Fibroblast of lung (primary cell): Measurements from ENCODE around the gene HAO2. TPM values are rescaled to one million over a fixed set of nuclear protein-coding genes. Genes with fewer than 3 reads are reported as not detected.

ENCODE experiments used
- DNase-seq, 2 donors: peaks; one replicate each; pipeline versions ENCODE4 v3.0.0 to v3.0.0-alpha.2; 2010; ENCODE audit warnings: low read depth in 2 of 2
- H2AFZ ChIP-seq: 2 replicates; pipeline ENCODE4 v1.5.1; 2012; ENCODE audit warnings: low read length, control low read depth, inconsistent platforms
- H3K27ac ChIP-seq: 2 replicates; pipeline ENCODE4 v1.5.1; 2011; ENCODE audit warnings: low read length, control low read depth; ENCODE audit not compliant: insufficient read depth
- H3K27me3 ChIP-seq: 2 replicates; pipeline ENCODE4 v1.5.1; 2011; ENCODE audit warnings: mild to moderate bottlenecking, low read length; ENCODE audit not compliant: control insufficient read depth, insufficient read depth
- H3K36me3 ChIP-seq: 2 replicates; pipeline ENCODE4 v1.5.1; 2011; ENCODE audit warnings: low read length; ENCODE audit not compliant: control insufficient read depth, insufficient read depth
- H3K4me1 ChIP-seq: 2 replicates; pipeline ENCODE4 v1.5.1; 2011; ENCODE audit warnings: low read length; ENCODE audit not compliant: control insufficient read depth, insufficient read depth; ENCODE audit errors: extremely low read depth
- H3K4me2 ChIP-seq: 2 replicates; pipeline ENCODE4 v1.5.1; 2011; ENCODE audit warnings: low read length, control low read depth; ENCODE audit not compliant: insufficient read depth; ENCODE audit errors: extremely low read depth
- H3K4me3 ChIP-seq, 4 experiments: fragments of 200-600 bp in 1 of 4; sonication (generic) in 1 of 4; replicated peaks in 1 of 4; 2 replicates each; pipeline ENCODE4 v1.5.1; 2011 to 2016; ENCODE audit warnings: low read length in 4 of 4, low read depth in 3 of 4, mild to moderate bottlenecking in 3 of 4, control low read depth in 2 of 4, inconsistent platforms in 1 of 4, mixed read lengths in 1 of 4; ENCODE audit not compliant: insufficient read depth in 1 of 4; ENCODE audit errors: control extremely low read depth in 1 of 4
- H3K79me2 ChIP-seq: 2 replicates; pipeline ENCODE4 v1.5.1; 2012; ENCODE audit warnings: mild to moderate bottlenecking, low read length, inconsistent platforms; ENCODE audit not compliant: control insufficient read depth, insufficient read depth
- H3K9ac ChIP-seq: 2 replicates; pipeline ENCODE4 v1.5.1; 2011; ENCODE audit warnings: mild to moderate bottlenecking, low read length, control low read depth; ENCODE audit not compliant: insufficient read depth
- H3K9me3 ChIP-seq: 2 replicates; pipeline ENCODE4 v1.5.1; 2012; ENCODE audit warnings: low read depth, low read length; ENCODE audit not compliant: control insufficient read depth, insufficient read depth
- H4K20me1 ChIP-seq: 2 replicates; pipeline ENCODE4 v1.5.1; 2011; ENCODE audit warnings: low read length; ENCODE audit not compliant: control insufficient read depth, insufficient read depth; ENCODE audit errors: extremely low read depth
- EZH2 ChIP-seq: IDR thresholded peaks from 2 replicates; pipeline ENCODE4 v1.5.1; 2012; ENCODE audit warnings: low read length, control low read depth, mild to moderate bottlenecking; ENCODE audit errors: missing control alignments
- polyA plus RNA-seq, 2 donors: library from polyadenylated mRNA; depleted of rRNA in 1 of 2; stranded (reverse) in 1 of 2; unstranded in 1 of 2; fragments of >200 nt; gene quantifications; 2 replicates each; pipeline ENCODE4 v1.2.1, GENCODE V29; 2011 to 2012; ENCODE audit warnings: missing spikeins in 1 of 2
- total RNA-seq: library from RNA; depleted of rRNA; stranded (reverse); fragments of >200 nt; gene quantifications from 2 replicates; pipeline ENCODE4 v1.2.1, GENCODE V29; 2014
- TF ChIP-seq, protein P1 (sequence below), 2 donors: IDR thresholded peaks in 1 of 2; conservative IDR thresholded peaks in 1 of 2; 1 replicate in 1 of 2; 2 replicates in 1 of 2; pipeline ENCODE4 v1.5.1; 2011 to 2012; ENCODE audit warnings: low read length in 2 of 2, control low read depth in 1 of 2, inconsistent platforms in 1 of 2, low read depth in 1 of 2, mild to moderate bottlenecking in 1 of 2

The HAO2 gene
- total and polyA plus RNA-seq, 2 donors (not counting 1 experiment from before 2014, with no cell fraction given), result not detected

DNA sequence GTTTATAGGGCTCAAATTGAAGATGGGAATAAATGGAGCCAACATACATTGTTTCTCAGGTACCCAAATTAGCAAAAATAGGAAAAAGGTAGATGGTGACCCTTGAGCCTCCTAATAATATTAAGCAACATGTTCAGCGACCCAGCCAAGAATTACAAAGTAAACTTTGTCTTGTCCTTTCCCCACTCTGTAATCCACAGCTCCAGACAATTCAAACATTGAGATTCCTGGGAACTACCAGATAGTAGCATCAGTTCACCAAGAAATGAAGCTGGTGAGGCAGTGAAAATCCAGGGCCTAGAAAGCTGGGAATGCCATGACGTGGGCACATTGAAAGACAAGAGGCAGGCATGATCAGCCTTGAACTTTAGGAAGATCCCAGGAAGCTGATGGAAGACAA, 11.7 kb downstream of the HAO2 start:
- H3K4me1 ChIP-seq, result no peaks in the 10 kb centered on the region
- H3K27ac ChIP-seq, result no peak overlapping the region
- no peak overlapping the region for H2AFZ ChIP-seq
- H3K79me2 ChIP-seq, result no peaks in the 10 kb centered on the region
- H3K4me2 ChIP-seq, result no peak overlapping the region
- H3K27me3 ChIP-seq, result no peaks in the 10 kb centered on the region
- H3K9ac ChIP-seq, result no peak overlapping the region
- no peaks in the 10 kb centered on the region for H3K9me3 ChIP-seq
- H4K20me1 ChIP-seq, result no peaks in the 10 kb centered on the region
- H3K4me3 ChIP-seq, result no peak overlapping the region
- TF ChIP-seq, protein P1, sequence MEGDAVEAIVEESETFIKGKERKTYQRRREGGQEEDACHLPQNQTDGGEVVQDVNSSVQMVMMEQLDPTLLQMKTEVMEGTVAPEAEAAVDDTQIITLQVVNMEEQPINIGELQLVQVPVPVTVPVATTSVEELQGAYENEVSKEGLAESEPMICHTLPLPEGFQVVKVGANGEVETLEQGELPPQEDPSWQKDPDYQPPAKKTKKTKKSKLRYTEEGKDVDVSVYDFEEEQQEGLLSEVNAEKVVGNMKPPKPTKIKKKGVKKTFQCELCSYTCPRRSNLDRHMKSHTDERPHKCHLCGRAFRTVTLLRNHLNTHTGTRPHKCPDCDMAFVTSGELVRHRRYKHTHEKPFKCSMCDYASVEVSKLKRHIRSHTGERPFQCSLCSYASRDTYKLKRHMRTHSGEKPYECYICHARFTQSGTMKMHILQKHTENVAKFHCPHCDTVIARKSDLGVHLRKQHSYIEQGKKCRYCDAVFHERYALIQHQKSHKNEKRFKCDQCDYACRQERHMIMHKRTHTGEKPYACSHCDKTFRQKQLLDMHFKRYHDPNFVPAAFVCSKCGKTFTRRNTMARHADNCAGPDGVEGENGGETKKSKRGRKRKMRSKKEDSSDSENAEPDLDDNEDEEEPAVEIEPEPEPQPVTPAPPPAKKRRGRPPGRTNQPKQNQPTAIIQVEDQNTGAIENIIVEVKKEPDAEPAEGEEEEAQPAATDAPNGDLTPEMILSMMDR (conservative IDR thresholded peaks at IDR 0.05 in 1 of 2, IDR thresholded peaks at IDR 0.05 in 1 of 2; ENCODE audit: low read depth in 1 of 2, low read length in 2 of 2), result no peak
- TF ChIP-seq EZH2, result no peak
- no peak for DNase-seq
- no peaks in the 10 kb centered on the region for H3K36me3 ChIP-seq

DNA sequence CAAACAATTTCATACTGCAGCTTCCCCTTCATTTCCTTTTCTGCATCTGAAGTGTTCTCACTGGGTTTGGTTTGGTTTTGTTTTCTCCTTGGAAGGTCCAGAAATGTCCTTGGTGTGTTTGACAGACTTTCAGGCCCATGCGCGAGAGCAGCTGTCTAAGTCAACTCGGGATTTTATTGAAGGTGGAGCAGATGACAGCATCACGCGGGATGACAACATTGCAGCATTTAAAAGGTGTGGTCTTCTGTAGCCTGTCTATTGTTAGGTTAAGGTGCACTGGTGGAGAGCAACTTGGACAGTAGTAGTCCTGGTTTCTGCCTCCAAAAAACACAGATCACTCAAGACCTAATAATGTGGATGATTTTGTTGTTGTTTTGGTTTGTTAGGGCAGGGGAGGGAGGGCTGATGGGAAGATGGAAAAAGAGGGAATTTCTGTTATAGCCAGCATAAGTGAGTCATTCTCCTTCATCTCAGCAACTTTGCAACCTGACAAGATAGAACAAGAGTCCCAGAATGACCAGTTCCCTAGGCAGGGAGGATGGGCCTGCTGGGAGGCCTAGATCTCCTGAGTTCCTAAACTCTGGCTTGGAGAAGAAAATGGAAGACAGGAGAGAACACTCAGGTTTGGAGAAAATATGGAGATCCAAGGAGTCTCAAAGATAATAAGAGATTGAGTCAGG, 12.5 kb downstream of the HAO2 start:
- TF ChIP-seq, protein P1 (conservative IDR thresholded peaks at IDR 0.05 in 1 of 2, IDR thresholded peaks at IDR 0.05 in 1 of 2; ENCODE audit: low read depth in 1 of 2, low read length in 2 of 2), result no peak
- TF ChIP-seq EZH2, result no peak
- H3K4me3 ChIP-seq, result no peak overlapping the region
- H3K36me3 ChIP-seq, result no peaks in the 10 kb centered on the region
- H3K79me2 ChIP-seq, result no peaks in the 10 kb centered on the region
- no peak overlapping the region for H3K27ac ChIP-seq
- H3K9me3 ChIP-seq, result no peaks in the 10 kb centered on the region
- no peak overlapping the region for H3K4me2 ChIP-seq
- no peak overlapping the region for H3K9ac ChIP-seq
- DNase-seq, result no peak
- no peak overlapping the region for H2AFZ ChIP-seq
- H3K27me3 ChIP-seq, result no peaks in the 10 kb centered on the region
- H3K4me1 ChIP-seq, result no peaks in the 10 kb centered on the region
- H4K20me1 ChIP-seq, result no peaks in the 10 kb centered on the region

DNA sequence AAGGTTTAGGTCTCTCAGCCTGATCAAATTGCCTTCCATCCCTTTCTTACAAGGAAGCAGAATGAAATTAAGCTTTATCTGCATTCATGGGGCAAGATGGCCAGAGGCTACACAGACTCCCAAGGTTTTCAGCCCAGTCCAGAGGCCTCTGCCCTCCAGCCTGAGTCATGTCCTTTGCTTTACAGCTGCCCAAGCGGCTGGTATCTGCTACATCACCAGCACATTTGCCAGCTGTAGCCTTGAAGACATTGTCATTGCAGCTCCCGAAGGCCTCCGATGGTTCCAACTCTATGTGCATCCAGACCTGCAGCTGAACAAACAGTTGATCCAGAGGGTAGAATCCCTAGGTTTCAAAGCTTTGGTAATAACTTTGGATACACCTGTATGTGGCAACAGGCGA, 16.0 kb downstream of the HAO2 start:
- TF ChIP-seq, protein P1 (conservative IDR thresholded peaks at IDR 0.05 in 1 of 2, IDR thresholded peaks at IDR 0.05 in 1 of 2; ENCODE audit: low read depth in 1 of 2, low read length in 2 of 2), result no peak
- no peak for TF ChIP-seq EZH2
- Histone ChIP-seq H3K4me3 (no peak overlapping the region), H3K36me3 (no peaks in the 10 kb centered on the region), H3K9ac (no peak overlapping the region), H3K4me2 (no peak overlapping the region), H3K27me3 (no peaks in the 10 kb centered on the region), H3K79me2 (no peaks in the 10 kb centered on the region), H3K9me3 (no peaks in the 10 kb centered on the region), H3K27ac (no peak overlapping the region), H3K4me1 (no peaks in the 10 kb centered on the region), H2AFZ (no peak overlapping the region), H4K20me1 (no peaks in the 10 kb centered on the region)
- DNase-seq, result no peak
